ENCODE results near the gene PNPLA7. TPM values are rescaled to one million over a fixed set of nuclear protein-coding genes. Genes with fewer than 3 reads are reported as not detected.

Gene PNPLA7
- total and polyA plus RNA-seq, 2 donors (not counting 1 experiment from before 2014, with no cell fraction given) = 18.7 to 29.9 TPM

- no peak overlapping the region for H3K4me2 ChIP-seq (replicated peaks; ENCODE audit: low read depth, low read length, poor library complexity, severe bottlenecking)
- H3K9me3 Mint-ChIP-seq (ENCODE audit: insufficient read depth) = no peaks in the 10 kb centered on the region
- POLR2A ChIA-PET = no interaction called here
- H3K9me3 ChIP-seq (ENCODE audit: control extremely low read depth in 1 of 3, control insufficient read depth in 2 of 3, insufficient read depth in 1 of 3, low read length in 2 of 3) = peaks cover 0 to 30% (median 8%) of the 10 kb centered on the region in 3 donors
- H2AFZ ChIP-seq (ENCODE audit: insufficient read depth, low read depth, low read length, poor library complexity, severe bottlenecking) = no peak overlapping the region
- H4K20me1 ChIP-seq (ENCODE audit: control insufficient read depth, insufficient read depth, low read length, poor library complexity, severe bottlenecking) = peaks cover 11% of the 10 kb centered on the region
- CTCF ChIA-PET = no interaction called here
- intact Hi-C loops (cut with micrococcal nuclease) = no loop called here
- peak overlapping the region; percentile 67 for H3K27ac Mint-ChIP-seq
- no peak for ATAC-seq (ENCODE audit: low read depth)
- H3K9ac ChIP-seq (ENCODE audit: low read length) = no peak overlapping the region
- TF ChIP-seq EZH2 (IDR thresholded peaks at IDR 0.05; ENCODE audit: borderline replicate concordance, insufficient read depth, low read depth, low read length, poor library complexity, severe bottlenecking) = no peak
- TF ChIP-seq, protein P1, sequence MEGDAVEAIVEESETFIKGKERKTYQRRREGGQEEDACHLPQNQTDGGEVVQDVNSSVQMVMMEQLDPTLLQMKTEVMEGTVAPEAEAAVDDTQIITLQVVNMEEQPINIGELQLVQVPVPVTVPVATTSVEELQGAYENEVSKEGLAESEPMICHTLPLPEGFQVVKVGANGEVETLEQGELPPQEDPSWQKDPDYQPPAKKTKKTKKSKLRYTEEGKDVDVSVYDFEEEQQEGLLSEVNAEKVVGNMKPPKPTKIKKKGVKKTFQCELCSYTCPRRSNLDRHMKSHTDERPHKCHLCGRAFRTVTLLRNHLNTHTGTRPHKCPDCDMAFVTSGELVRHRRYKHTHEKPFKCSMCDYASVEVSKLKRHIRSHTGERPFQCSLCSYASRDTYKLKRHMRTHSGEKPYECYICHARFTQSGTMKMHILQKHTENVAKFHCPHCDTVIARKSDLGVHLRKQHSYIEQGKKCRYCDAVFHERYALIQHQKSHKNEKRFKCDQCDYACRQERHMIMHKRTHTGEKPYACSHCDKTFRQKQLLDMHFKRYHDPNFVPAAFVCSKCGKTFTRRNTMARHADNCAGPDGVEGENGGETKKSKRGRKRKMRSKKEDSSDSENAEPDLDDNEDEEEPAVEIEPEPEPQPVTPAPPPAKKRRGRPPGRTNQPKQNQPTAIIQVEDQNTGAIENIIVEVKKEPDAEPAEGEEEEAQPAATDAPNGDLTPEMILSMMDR (IDR thresholded peaks at IDR 0.05) = no peak
- peaks cover 11% of the 10 kb centered on the region for H3K4me1 Mint-ChIP-seq
- no peak overlapping the region for H3K4me3 Mint-ChIP-seq
- no peak for DNase-seq
- H3K4me3 ChIP-seq (ENCODE audit: control extremely low read depth in 1 of 5, extremely low read depth in 1 of 5, insufficient read depth in 1 of 5, low read depth in 2 of 5, low read length in 4 of 5) = no peak overlapping the region
- no peaks in the 10 kb centered on the region for H3K27me3 Mint-ChIP-seq
- H3K79me2 ChIP-seq (ENCODE audit: control insufficient read depth, insufficient read depth, low read length) = peaks cover 5% of the 10 kb centered on the region
- H3K4me1 ChIP-seq (ENCODE audit: control insufficient read depth in 2 of 2, insufficient read depth in 2 of 2, low read length in 2 of 2) = peaks cover 0 to 3% of the 10 kb centered on the region in 2 donors
- 98% methylated on average over 12 of the region's 18 CpGs for WGBS (ENCODE audit: insufficient coverage)
- no peaks in the 10 kb centered on the region for H3K27me3 ChIP-seq (replicated peaks in 1 of 4; ENCODE audit: control extremely low read depth in 1 of 4, control insufficient read depth in 3 of 4, insufficient read depth in 4 of 4, low read length in 3 of 4)
- H3K27ac ChIP-seq (ENCODE audit: low read length in 2 of 2) = peak overlapping the region in 1 of 2 donors; percentile 90
- peaks cover 5 to 25% of the 10 kb centered on the region in 2 experiments for H3K36me3 ChIP-seq (replicated peaks in 1 of 2; ENCODE audit: control extremely low read depth in 1 of 2, control insufficient read depth in 1 of 2, extremely low read depth in 1 of 2, insufficient read depth in 2 of 2, low read length in 1 of 2)
These were observed 14.7 kb upstream of the PNPLA7 start for GRCh38 chr9:137564817-137565411.

GRCh38 chr9:137564134-137564533 is 13.9 kb upstream of the PNPLA7 start:
- POLR2A ChIA-PET = no interaction called here
- H3K4me3 ChIP-seq (ENCODE audit: control extremely low read depth in 1 of 5, extremely low read depth in 1 of 5, insufficient read depth in 1 of 5, low read depth in 2 of 5, low read length in 4 of 5) = no peak overlapping the region
- H3K27ac ChIP-seq (ENCODE audit: low read length in 2 of 2) = no peak overlapping the region
- H2AFZ ChIP-seq (ENCODE audit: insufficient read depth, low read depth, low read length, poor library complexity, severe bottlenecking) = no peak overlapping the region
- no peak overlapping the region for H3K4me2 ChIP-seq (replicated peaks; ENCODE audit: low read depth, low read length, poor library complexity, severe bottlenecking)
- Mint-ChIP-seq H3K9me3 (ENCODE audit: insufficient read depth) (no peaks in the 10 kb centered on the region), H3K4me3 (no peak overlapping the region), H3K27me3 (no peaks in the 10 kb centered on the region), H3K27ac (peak overlapping the region; percentile 67), H3K4me1 (peaks cover 11% of the 10 kb centered on the region)
- ATAC-seq (ENCODE audit: low read depth) (no peak), DNase-seq (no peak)
- H3K4me1 ChIP-seq (ENCODE audit: control insufficient read depth in 2 of 2, insufficient read depth in 2 of 2, low read length in 2 of 2) = peaks cover 0 to 3% of the 10 kb centered on the region in 2 donors
- CTCF ChIA-PET = no interaction called here
- H3K79me2 ChIP-seq (ENCODE audit: control insufficient read depth, insufficient read depth, low read length) = no peaks in the 10 kb centered on the region
- H3K27me3 ChIP-seq (replicated peaks in 1 of 4; ENCODE audit: control extremely low read depth in 1 of 4, control insufficient read depth in 3 of 4, insufficient read depth in 4 of 4, low read length in 3 of 4) = no peaks in the 10 kb centered on the region
- WGBS (ENCODE audit: insufficient coverage) = 96% methylated on average over 10 of the region's 10 CpGs
- no peak for TF ChIP-seq EZH2 (IDR thresholded peaks at IDR 0.05; ENCODE audit: borderline replicate concordance, insufficient read depth, low read depth, low read length, poor library complexity, severe bottlenecking)
- H3K36me3 ChIP-seq (replicated peaks in 1 of 2; ENCODE audit: control extremely low read depth in 1 of 2, control insufficient read depth in 1 of 2, extremely low read depth in 1 of 2, insufficient read depth in 2 of 2, low read length in 1 of 2) = peaks cover 5 to 27% of the 10 kb centered on the region in 2 experiments
- intact Hi-C loops (cut with micrococcal nuclease) = no loop called here
- H3K9ac ChIP-seq (ENCODE audit: low read length) = no peak overlapping the region
- H4K20me1 ChIP-seq (ENCODE audit: control insufficient read depth, insufficient read depth, low read length, poor library complexity, severe bottlenecking) = peaks cover 5% of the 10 kb centered on the region
- H3K9me3 ChIP-seq (ENCODE audit: control extremely low read depth in 1 of 3, control insufficient read depth in 2 of 3, insufficient read depth in 1 of 3, low read length in 2 of 3) = peaks cover 0 to 30% (median 8%) of the 10 kb centered on the region in 3 donors

Measured in B cell (primary cell).